ENCODE results near the gene FAM9C. TPM values are rescaled to one million over a fixed set of nuclear protein-coding genes. Genes with fewer than 3 reads are reported as not detected.
"Not testable (repeated sequence)": the region's sequence is repeated elsewhere in the genome, so short reads cannot be mapped to it uniquely, and the experiment has no call there.

FAM9C gene
- total and polyA plus RNA-seq, 9 of the 15 experiments (the other 6 are each of a cell fraction or from before 2014, with no cell fraction given): not detected

- FAIRE-seq (no peak), ATAC-seq (no peak), DNase-seq (ENCODE audit: extremely low read depth in 1 of 4, low spot score in 3 of 4) (no peak)
- H3K9ac ChIP-seq (ENCODE audit: insufficient read depth in 1 of 2, low read depth in 2 of 2, low read length in 2 of 2): no peak overlapping the region
- WGBS (ENCODE audit: insufficient coverage, low coverage, missing lambda C conversion rate): 30% methylated on average over 2 of the region's 2 CpGs
- H3K9me3 ChIP-seq (replicated peaks; ENCODE audit: control insufficient read depth, insufficient read depth, low read depth, low read length): no peaks in the 10 kb centered on the region
- in situ Hi-C loops (cut with MboI) (no loop called here), intact Hi-C loops (cut with micrococcal nuclease) (no loop called here)
- no peaks in the 10 kb centered on the region; a peak in 1 of 5 replicates for H3K4me1 ChIP-seq (replicated peaks in 1 of 2; ENCODE audit: control insufficient read depth in 2 of 2, insufficient read depth in 2 of 2, low read length in 2 of 2)
- no peaks in the 10 kb centered on the region for H3K9me1 ChIP-seq (ENCODE audit: control insufficient read depth, insufficient read depth, low read length)
- no peaks in the 10 kb centered on the region for H3K27me3 ChIP-seq (ENCODE audit: control insufficient read depth in 2 of 2, insufficient read depth in 2 of 2, low read length in 2 of 2)
- H3K27ac ChIP-seq (ENCODE audit: extremely low read depth, low read depth, low read length): no peak overlapping the region
- peak; percentile 19 for TF ChIP-seq MEIS2 (IDR thresholded peaks at IDR 0.05; ENCODE audit: partially characterized antibody)
- no peak for TF ChIP-seq PBX2 (CRISPR knock-in tag; IDR thresholded peaks at IDR 0.05; ENCODE audit: low read depth)
- peak; percentile 45 for TF ChIP-seq PBX2 (tag; conservative IDR thresholded peaks at IDR 0.05; ENCODE audit: low read depth)
- no peak for TF ChIP-seq ZBTB49 (CRISPR knock-in tag; IDR thresholded peaks at IDR 0.05; ENCODE audit: borderline replicate concordance)
- H2AFZ ChIP-seq (ENCODE audit: low read depth, low read length): no peak overlapping the region
- H3K79me2 ChIP-seq (ENCODE audit: control insufficient read depth, insufficient read depth, low read length): no peaks in the 10 kb centered on the region
- H3K4me3 ChIP-seq: no peak overlapping the region
- no peaks in the 10 kb centered on the region for H3K36me3 ChIP-seq (ENCODE audit: control insufficient read depth, insufficient read depth, low read length)
- no TSS peak for BruUV-seq (replicated peaks)
- H3K4me2 ChIP-seq (ENCODE audit: insufficient read depth, low read length): no peak overlapping the region
- POLR2A ChIA-PET: no interaction called here
- CTCF ChIA-PET (ENCODE audit: low intra/inter-chr PET ratio): no interaction called here
- no peaks in the 10 kb centered on the region for H4K20me1 ChIP-seq (replicated peaks; ENCODE audit: control insufficient read depth, insufficient read depth, low read length)
These were observed 21.5 kb downstream of the FAM9C start for GRCh38 chrX:13022926-13023325.

- DNase-seq (ENCODE audit: extremely low read depth in 1 of 4, low spot score in 3 of 4); H2AFZ ChIP-seq (ENCODE audit: low read depth, low read length); FAIRE-seq; H3K9ac ChIP-seq (ENCODE audit: insufficient read depth in 1 of 2, low read depth in 2 of 2, low read length in 2 of 2); intact Hi-C loops (cut with micrococcal nuclease); in situ Hi-C loops (cut with MboI); POLR2A ChIA-PET; ATAC-seq; H3K9me3 ChIP-seq (replicated peaks; ENCODE audit: control insufficient read depth, insufficient read depth, low read depth, low read length); H3K79me2 ChIP-seq (ENCODE audit: control insufficient read depth, insufficient read depth, low read length); H4K20me1 ChIP-seq (replicated peaks; ENCODE audit: control insufficient read depth, insufficient read depth, low read length); H3K4me2 ChIP-seq (ENCODE audit: insufficient read depth, low read length); H3K9me1 ChIP-seq (ENCODE audit: control insufficient read depth, insufficient read depth, low read length); H3K4me3 ChIP-seq; H3K36me3 ChIP-seq (ENCODE audit: control insufficient read depth, insufficient read depth, low read length); H3K27ac ChIP-seq (ENCODE audit: extremely low read depth, low read depth, low read length); H3K27me3 ChIP-seq (ENCODE audit: control insufficient read depth in 2 of 2, insufficient read depth in 2 of 2, low read length in 2 of 2); BruUV-seq (replicated peaks); CTCF ChIA-PET (ENCODE audit: low intra/inter-chr PET ratio): not testable (repeated sequence)
- 57% methylated on average over 6 of the region's 6 CpGs for WGBS (ENCODE audit: insufficient coverage, low coverage, missing lambda C conversion rate)
- H3K4me1 ChIP-seq (replicated peaks in 1 of 2; ENCODE audit: control insufficient read depth in 2 of 2, insufficient read depth in 2 of 2, low read length in 2 of 2): peaks cover 0 to 17% of the 10 kb centered on the region in 2 experiments; a peak in 3 of 5 replicates
These were observed 27.7 kb downstream of the FAM9C start for GRCh38 chrX:13016731-13017130.
